ENCODE data around the gene TMEM128.

DNA sequence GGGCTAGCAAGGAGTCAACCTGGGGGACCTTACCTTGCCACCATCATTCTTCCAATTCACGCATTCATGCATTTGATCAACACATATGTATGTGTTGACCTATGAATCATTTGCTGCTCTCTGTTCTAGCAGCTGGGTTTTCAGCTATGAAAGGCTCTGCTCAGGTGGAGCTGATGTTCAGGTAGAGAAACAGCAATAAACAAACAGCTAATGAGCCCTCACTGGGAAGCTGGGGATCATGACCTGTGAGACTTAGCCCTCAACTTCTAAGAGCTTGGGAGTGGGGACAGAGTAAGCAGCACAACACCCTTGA, 19.7 kb downstream of the TMEM128 start:
- TF ChIP-seq CTCF (IDR thresholded peaks at IDR 0.05; ENCODE audit: low read length) (no peak), EZH2phosphoT487 (IDR thresholded peaks at IDR 0.05; ENCODE audit: low read length) (no peak)
